Progenitor cell of endocrine pancreas (in vitro differentiated cells): ENCODE measurements around the gene TMCO5A. TPM values are rescaled to one million over a fixed set of nuclear protein-coding genes. Genes with fewer than 3 reads are reported as not detected.

ENCODE experiments used
- DNase-seq: peaks from one replicate; pipeline ENCODE4 v3.0.0; 2021; ENCODE audit warnings: low spot score; ENCODE audit not compliant: unreplicated experiment
- H3K27ac Mint-ChIP-seq: 2 replicates; pipeline ENCODE4 v1.8.0; 2021; ENCODE audit warnings: mild to moderate bottlenecking, moderate library complexity, mixed read lengths
- H3K27me3 Mint-ChIP-seq: 2 replicates; pipeline ENCODE4 v1.8.0; 2021; ENCODE audit warnings: mixed read lengths
- H3K36me3 Mint-ChIP-seq: 2 replicates; pipeline ENCODE4 v1.8.0; 2022; ENCODE audit warnings: mixed read lengths; ENCODE audit not compliant: insufficient read depth
- H3K4me1 Mint-ChIP-seq: 2 replicates; pipeline ENCODE4 v1.8.0; 2021; ENCODE audit warnings: low read depth, mixed read lengths
- H3K4me3 Mint-ChIP-seq: 2 replicates; pipeline ENCODE4 v1.8.0; 2021; ENCODE audit warnings: low read depth, mild to moderate bottlenecking, moderate library complexity, mixed read lengths
- H3K9me3 Mint-ChIP-seq: 2 replicates; pipeline ENCODE4 v1.8.0; 2021; ENCODE audit warnings: low read depth, mixed read lengths
- CTCF ChIP-seq: fragments of 200-600 bp; sonication (generic); IDR thresholded peaks from one replicate; pipeline ENCODE4 v1.5.0; 2021; ENCODE audit warnings: antibody characterized with exemption, mild to moderate bottlenecking; ENCODE audit not compliant: unreplicated experiment
- total RNA-seq: library from RNA; stranded (reverse); gene quantifications from 2 replicates; pipeline ENCODE4 v1.2.1, GENCODE V29; 2021

TMCO5A gene
- total RNA-seq, 1 donor from 2014 or later, result not detected

- Mint-ChIP-seq H3K4me1 (peaks cover 12% of the 10 kb centered on the region), H3K36me3 (peaks cover 6% of the 10 kb centered on the region), H3K27ac (peak overlapping the region; percentile 86), H3K9me3 (peaks cover 49% of the 10 kb centered on the region), H3K4me3 (no peak overlapping the region), H3K27me3 (no peaks in the 10 kb centered on the region)
- no peak for DNase-seq
- TF ChIP-seq CTCF, result no peak
These were observed 33.3 kb downstream of the TMCO5A start for GRCh38 chr15:37967788-37968187.

GRCh38 chr15:37973856-37974255 is 39.4 kb downstream of the TMCO5A start:
- Mint-ChIP-seq H3K27me3 (no peaks in the 10 kb centered on the region), H3K36me3 (peaks cover 2% of the 10 kb centered on the region), H3K4me1 (no peaks in the 10 kb centered on the region), H3K27ac (no peak overlapping the region), H3K9me3 (peaks cover 32% of the 10 kb centered on the region), H3K4me3 (no peak overlapping the region)
- no peak for TF ChIP-seq CTCF
- no peak for DNase-seq

- Mint-ChIP-seq H3K27ac (no peak overlapping the region), H3K4me3 (no peak overlapping the region), H3K9me3 (peaks cover 6% of the 10 kb centered on the region), H3K36me3 (no peaks in the 10 kb centered on the region), H3K27me3 (no peaks in the 10 kb centered on the region), H3K4me1 (no peaks in the 10 kb centered on the region)
- no peak for DNase-seq
- TF ChIP-seq CTCF, result no peak
These were observed 43.8 kb downstream of the TMCO5A start for GRCh38 chr15:37978231-37978630.

GRCh38 chr15:37979671-37980409 is 45.4 kb downstream of the TMCO5A start:
- Mint-ChIP-seq H3K27me3 (no peaks in the 10 kb centered on the region), H3K27ac (no peak overlapping the region)

GRCh38 chr15:37981201-37981600 is 46.8 kb downstream of the TMCO5A start:
- Mint-ChIP-seq H3K9me3 (peaks cover 6% of the 10 kb centered on the region), H3K27ac (no peak overlapping the region), H3K4me1 (no peaks in the 10 kb centered on the region), H3K4me3 (no peak overlapping the region), H3K36me3 (no peaks in the 10 kb centered on the region), H3K27me3 (no peaks in the 10 kb centered on the region)
- DNase-seq, result no peak
- no peak for TF ChIP-seq CTCF

More at GRCh38 chr15:37979671-37980409, 45.4 kb downstream of the TMCO5A start:
- TF ChIP-seq CTCF, result no peak
- H3K4me1 Mint-ChIP-seq, result no peaks in the 10 kb centered on the region
- no peak for DNase-seq
- H3K4me3 Mint-ChIP-seq, result no peak overlapping the region
- no peaks in the 10 kb centered on the region for H3K36me3 Mint-ChIP-seq
- peaks cover 6% of the 10 kb centered on the region for H3K9me3 Mint-ChIP-seq
